CD4-positive, alpha-beta T cell (primary cell): Measurements from ENCODE around the gene CSNK1G1. TPM values are rescaled to one million over a fixed set of nuclear protein-coding genes. Genes with fewer than 3 reads are reported as not detected.
A peak's percentile ranks its signal among the peaks of the same experiment; 100 is the strongest.

Experiments
- ATAC-seq: fragments of 200-7000 bp; cut with Tn5 transposase; one replicate; pipeline ENCODE4 v1.10.0; 2022; ENCODE audit warnings: mild to moderate bottlenecking; ENCODE audit not compliant: poor library complexity
- CTCF ChIA-PET: fragments of 350-600 bp; sonication (Branson Sonifier 250); formaldehyde crosslinking; loops from one replicate; lab custom pipeline; 2021; ENCODE audit warnings: antibody characterized with exemption, inconsistent platforms; lab: Charles Lee
- POLR2A ChIA-PET: fragments of 350-600 bp; sonication (Branson Sonifier 250); formaldehyde crosslinking; loops from one replicate; lab custom pipeline; 2021; ENCODE audit warnings: antibody characterized with exemption, inconsistent platforms; lab: Charles Lee
- DNase-seq, 14 experiments: peaks; one replicate each; pipeline ENCODE4 v3.0.0-alpha.2; 2013 to 2020; ENCODE audit warnings: mixed read lengths in 2 of 14
- H3K27ac ChIP-seq, 2 donors: one replicate each; pipeline versions ENCODE4 v1.5.1 to v1.7.0; 2013; ENCODE audit warnings: low read length in 2 of 2, low read depth in 1 of 2, mild to moderate bottlenecking in 1 of 2
- H3K27me3 ChIP-seq, 2 experiments: 1 replicate in 1 of 2; 2 replicates in 1 of 2; pipeline versions ENCODE4 v1.6.1 to v1.7.0; 2013; ENCODE audit warnings: low read length in 2 of 2, control low read depth in 1 of 2, mild to moderate bottlenecking in 1 of 2, moderate library complexity in 1 of 2; ENCODE audit not compliant: insufficient read depth in 2 of 2, control insufficient read depth in 1 of 2
- H3K36me3 ChIP-seq: one replicate; pipeline ENCODE4 v1.6.1; 2013; ENCODE audit warnings: low read length, control low read depth; ENCODE audit not compliant: insufficient read depth
- H3K4me1 ChIP-seq: one replicate; pipeline ENCODE4 v1.6.1; 2013; ENCODE audit warnings: low read length, control low read depth; ENCODE audit not compliant: insufficient read depth
- H3K4me3 ChIP-seq: one replicate; pipeline ENCODE4 v1.5.1; 2013; ENCODE audit warnings: mild to moderate bottlenecking, low read length, moderate library complexity
- H3K9me3 ChIP-seq, 2 experiments: 1 replicate in 1 of 2; 2 replicates in 1 of 2; pipeline versions ENCODE4 v1.6.1 to v1.7.0; 2013; ENCODE audit warnings: low read length in 2 of 2, mild to moderate bottlenecking in 2 of 2, control low read depth in 1 of 2, moderate library complexity in 1 of 2; ENCODE audit not compliant: control insufficient read depth in 1 of 2, insufficient read depth in 1 of 2
- H3K27ac Mint-ChIP-seq: one replicate; pipeline ENCODE4 v1.8.0; 2020; ENCODE audit warnings: mixed read lengths
- H3K27me3 Mint-ChIP-seq: one replicate; pipeline ENCODE4 v1.8.0; 2021; ENCODE audit warnings: mixed read lengths
- H3K36me3 Mint-ChIP-seq: one replicate; pipeline ENCODE4 v1.8.0; 2021; ENCODE audit warnings: low read depth, mixed read lengths
- H3K4me1 Mint-ChIP-seq: one replicate; pipeline ENCODE4 v1.8.0; 2021; ENCODE audit warnings: low read depth, mixed read lengths
- H3K4me3 Mint-ChIP-seq: one replicate; pipeline ENCODE4 v1.8.0; 2020; ENCODE audit warnings: mild to moderate bottlenecking, mixed read lengths
- H3K9me3 Mint-ChIP-seq: one replicate; pipeline ENCODE4 v1.8.0; 2020; ENCODE audit warnings: mixed read lengths
- CTCF ChIP-seq: fragments of 200-600 bp; IDR thresholded peaks from one replicate; pipeline ENCODE4 v1.8.0; 2022; ENCODE audit warnings: antibody characterized with exemption, mild to moderate bottlenecking
- intact Hi-C, 2 experiments: fragments of 100-400 bp; cut with DNase I in 1 of 2; cut with micrococcal nuclease in 1 of 2; formaldehyde crosslinking; loops; one replicate each; pipeline versions ENCODE4 v1.15.1 to v1.9.0; 2023 to 2025; cut with DNase I, micrococcal nuclease
- total RNA-seq, 174 experiments: library from RNA in 2 of 174; stranded (reverse) in 2 of 174; gene quantifications; one replicate each; pipeline ENCODE4 v1.2.3 and lab custom pipeline; 2021 to 2026

Gene CSNK1G1
- total RNA-seq, 2 experiments from 2014 or later, result 12.2 to 13.7 TPM

- H3K27ac ChIP-seq, result peak overlapping the region; percentile 70 to 76
- intact Hi-C loops, result loop anchor here (2.0 to 10.0 kb wide), 9 partner anchors 70 to 970 kb away; partner anchors contain the start of genes CIAO2A (in 1 of the 2), CSNK1G1 (in 1 of the 2), HERC1 (in 1 of the 2) and PDCD7 (in 1 of the 2)
- no peaks in the 10 kb centered on the region for H3K27me3 ChIP-seq
- CTCF ChIA-PET, result interaction anchor here (1.1 to 2.8 kb wide), 2 partner anchors 9 to 13 kb away, joined by 4 to 26 read pairs; no protein-coding TSS in a partner anchor
- H3K27me3 Mint-ChIP-seq, result no peaks in the 10 kb centered on the region
- peak overlapping the region; percentile 87 for H3K27ac Mint-ChIP-seq
- no peak for TF ChIP-seq CTCF
- peaks cover 52% of the 10 kb centered on the region for H3K4me1 Mint-ChIP-seq
- ATAC-seq (no peak), DNase-seq (no peak)
- H3K9me3 Mint-ChIP-seq, result no peaks in the 10 kb centered on the region
- H3K4me3 Mint-ChIP-seq, result peak overlapping the region; percentile 89
- H3K4me3 ChIP-seq, result peak overlapping the region; percentile 77
- H3K4me1 ChIP-seq, result peaks cover 58% of the 10 kb centered on the region
- POLR2A ChIA-PET, result interaction anchor here (0.6 to 4.2 kb wide), 11 partner anchors 9 to 853 kb away, joined by 3 to 48 read pairs (median 9); partner anchors contain the start of genes CIAO2A, CSNK1G1, FBXL22 and SNX1
- peaks cover 38% of the 10 kb centered on the region for H3K36me3 ChIP-seq
- peaks cover 38% of the 10 kb centered on the region for H3K36me3 Mint-ChIP-seq
- H3K9me3 ChIP-seq, result no peaks in the 10 kb centered on the region
Measured at GRCh38 chr15:64162478-64162868, 193.5 kb downstream of the CSNK1G1 start.

GRCh38 chr15:64161688-64162477, 194.1 kb downstream of the CSNK1G1 start:
- ChIA-PET POLR2A (interaction anchor here (0.6 to 4.2 kb wide), 9 partner anchors 9 to 854 kb away, joined by 3 to 48 read pairs (median 10); partner anchors contain the start of genes CIAO2A, CSNK1G1, FBXL22 and SNX1), CTCF (interaction anchor here (2.8 kb wide), 1 partner anchor 8 kb away, joined by 26 read pairs; no protein-coding TSS in a partner anchor)
- no peaks in the 10 kb centered on the region for H3K27me3 Mint-ChIP-seq
- peak overlapping the region; percentile 70 to 76 for H3K27ac ChIP-seq
- H3K9me3 Mint-ChIP-seq, result no peaks in the 10 kb centered on the region
- TF ChIP-seq CTCF, result no peak
- H3K4me1 ChIP-seq, result peaks cover 58% of the 10 kb centered on the region
- peak overlapping the region; percentile 77 for H3K4me3 ChIP-seq
- peaks cover 51% of the 10 kb centered on the region for H3K4me1 Mint-ChIP-seq
- H3K36me3 ChIP-seq, result peaks cover 44% of the 10 kb centered on the region
- peaks cover 44% of the 10 kb centered on the region for H3K36me3 Mint-ChIP-seq
- H3K4me3 Mint-ChIP-seq, result peak overlapping the region; percentile 89
- ATAC-seq, result no peak
- intact Hi-C loops, result loop anchor here (2.0 to 10.0 kb wide), 9 partner anchors 69 to 971 kb away; partner anchors contain the start of genes CIAO2A (in 1 of the 2), CSNK1G1 (in 1 of the 2), HERC1 (in 1 of the 2) and PDCD7 (in 1 of the 2)
- H3K27ac Mint-ChIP-seq, result peak overlapping the region; percentile 87
- H3K27me3 ChIP-seq, result no peaks in the 10 kb centered on the region
- H3K9me3 ChIP-seq, result no peaks in the 10 kb centered on the region
- DNase-seq, result peak in 1 of 14 experiments; percentile 23

- no peak for ATAC-seq
- CTCF ChIA-PET, result no interaction called here
Measured at GRCh38 chr15:64158363-64159134, 197.4 kb downstream of the CSNK1G1 start.

More at GRCh38 chr15:64158363-64159134, 197.4 kb downstream of the CSNK1G1 start:
- POLR2A ChIA-PET, result no interaction called here
- Mint-ChIP-seq H3K4me1 (peaks cover 40% of the 10 kb centered on the region), H3K27ac (peak overlapping the region; percentile 57), H3K4me3 (peak overlapping the region; percentile 34), H3K27me3 (peaks cover 4% of the 10 kb centered on the region), H3K9me3 (no peaks in the 10 kb centered on the region), H3K36me3 (peaks cover 73% of the 10 kb centered on the region)
- peaks cover 72% of the 10 kb centered on the region for H3K36me3 ChIP-seq
- no peak for TF ChIP-seq CTCF
- intact Hi-C loops, result no loop called here
- DNase-seq, result no peak
- no peaks in the 10 kb centered on the region for H3K27me3 ChIP-seq
- H3K4me1 ChIP-seq, result peaks cover 49% of the 10 kb centered on the region
- no peak overlapping the region for H3K4me3 ChIP-seq
- no peaks in the 10 kb centered on the region for H3K9me3 ChIP-seq
- no peak overlapping the region for H3K27ac ChIP-seq
